ENCODE data around the gene L3MBTL1. TPM values are rescaled to one million over a fixed set of nuclear protein-coding genes. Genes with fewer than 3 reads are reported as not detected.
"Not testable (repeated sequence)": the region's sequence is repeated elsewhere in the genome, so short reads cannot be mapped to it uniquely, and the experiment has no call there.

L3MBTL1 gene
- total and polyA plus RNA-seq, 2 donors (not counting 1 experiment from before 2014, with no cell fraction given), result 1.5 to 10.7 TPM

GRCh38 chr20:43583982-43584432, 76.5 kb downstream of the L3MBTL1 start:
- H3K9ac ChIP-seq (ENCODE audit: insufficient read depth, low read length), result no peak overlapping the region
- H3K9me3 ChIP-seq (ENCODE audit: control insufficient read depth, insufficient read depth, low read depth, low read length), result no peaks in the 10 kb centered on the region
- H3K4me3 ChIP-seq (replicated peaks in 1 of 4; ENCODE audit: control extremely low read depth in 1 of 4, insufficient read depth in 1 of 4, low read depth in 3 of 4, low read length in 4 of 4), result no peak overlapping the region
- H4K20me1 ChIP-seq (ENCODE audit: control insufficient read depth, extremely low read depth, insufficient read depth, low read length), result no peaks in the 10 kb centered on the region
- peaks cover 7% of the 10 kb centered on the region for H3K4me1 ChIP-seq (ENCODE audit: control insufficient read depth, extremely low read depth, insufficient read depth, low read length)
- H3K27ac ChIP-seq (ENCODE audit: insufficient read depth, low read length), result no peak overlapping the region
- no peak overlapping the region for H3K4me2 ChIP-seq (ENCODE audit: extremely low read depth, insufficient read depth, low read length)
- TF ChIP-seq CTCF (conservative IDR thresholded peaks at IDR 0.05 in 1 of 2, IDR thresholded peaks at IDR 0.05 in 1 of 2; ENCODE audit: low read depth in 1 of 2, low read length in 2 of 2) (no peak), EZH2 (IDR thresholded peaks at IDR 0.05; ENCODE audit: low read length, missing control alignments) (no peak)
- H3K79me2 ChIP-seq (ENCODE audit: control insufficient read depth, insufficient read depth, low read length), result no peaks in the 10 kb centered on the region
- no peaks in the 10 kb centered on the region for H3K36me3 ChIP-seq (ENCODE audit: control insufficient read depth, insufficient read depth, low read length)
- H2AFZ ChIP-seq (ENCODE audit: low read length), result no peak overlapping the region
- peak; percentile 97 to 99 for DNase-seq (ENCODE audit: low read depth in 2 of 2)
- no peaks in the 10 kb centered on the region for H3K27me3 ChIP-seq (ENCODE audit: control insufficient read depth, insufficient read depth, low read length)

DNA sequence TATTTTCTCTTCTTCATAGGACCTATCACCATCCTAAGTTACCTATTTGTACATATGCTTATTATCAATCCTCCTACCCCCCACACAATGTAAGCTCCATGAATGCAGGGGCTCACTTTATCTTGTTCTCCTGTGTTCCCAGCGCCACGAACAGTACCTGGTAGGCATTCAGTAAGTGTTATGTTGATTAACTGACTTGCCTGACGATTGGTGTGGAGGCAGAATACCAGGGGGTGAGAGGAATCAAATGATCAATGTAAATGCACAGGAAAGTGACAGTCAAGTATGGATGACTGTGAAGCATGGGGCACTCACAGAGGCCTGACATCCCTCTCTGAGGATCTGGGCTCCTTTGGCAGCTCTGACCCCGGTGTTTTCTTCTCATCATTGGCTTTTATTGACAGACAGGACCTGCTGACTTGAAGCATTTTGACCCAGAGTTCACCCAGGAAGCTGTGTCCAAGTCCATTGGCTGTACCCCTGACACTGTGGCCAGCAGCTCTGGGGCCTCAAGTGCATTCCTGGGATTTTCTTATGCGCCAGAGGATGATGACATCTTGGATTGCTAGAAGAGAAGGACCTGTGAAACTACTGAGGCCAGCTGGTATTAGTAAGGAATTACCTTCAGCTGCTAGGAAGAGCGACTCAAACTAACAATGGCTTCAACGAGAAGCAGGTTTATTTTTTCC, 77.1 kb downstream of the L3MBTL1 start:
- Histone ChIP-seq H3K9me3 (ENCODE audit: control insufficient read depth, insufficient read depth, low read depth, low read length) (no peaks in the 10 kb centered on the region), H3K4me1 (ENCODE audit: control insufficient read depth, extremely low read depth, insufficient read depth, low read length) (peaks cover 7% of the 10 kb centered on the region), H4K20me1 (ENCODE audit: control insufficient read depth, extremely low read depth, insufficient read depth, low read length) (no peaks in the 10 kb centered on the region), H3K36me3 (ENCODE audit: control insufficient read depth, insufficient read depth, low read length) (no peaks in the 10 kb centered on the region), H3K9ac (ENCODE audit: insufficient read depth, low read length) (no peak overlapping the region), H3K79me2 (ENCODE audit: control insufficient read depth, insufficient read depth, low read length) (no peaks in the 10 kb centered on the region), H3K27me3 (ENCODE audit: control insufficient read depth, insufficient read depth, low read length) (no peaks in the 10 kb centered on the region), H3K27ac (ENCODE audit: insufficient read depth, low read length) (peak overlapping the region; percentile 16), H3K4me2 (ENCODE audit: extremely low read depth, insufficient read depth, low read length) (no peak overlapping the region), H2AFZ (ENCODE audit: low read length) (no peak overlapping the region), H3K4me3 (replicated peaks in 1 of 4; ENCODE audit: control extremely low read depth in 1 of 4, insufficient read depth in 1 of 4, low read depth in 3 of 4, low read length in 4 of 4) (no peak overlapping the region)
- TF ChIP-seq EZH2 (IDR thresholded peaks at IDR 0.05; ENCODE audit: low read length, missing control alignments) (no peak), CTCF (conservative IDR thresholded peaks at IDR 0.05 in 1 of 2, IDR thresholded peaks at IDR 0.05 in 1 of 2; ENCODE audit: low read depth in 1 of 2, low read length in 2 of 2) (no peak)
- peak; percentile 87 to 88 for DNase-seq (ENCODE audit: low read depth in 2 of 2)

GRCh38 chr20:43586641-43587040, 79.1 kb downstream of the L3MBTL1 start:
- DNase-seq (ENCODE audit: low read depth in 2 of 2), result no peak

DNA sequence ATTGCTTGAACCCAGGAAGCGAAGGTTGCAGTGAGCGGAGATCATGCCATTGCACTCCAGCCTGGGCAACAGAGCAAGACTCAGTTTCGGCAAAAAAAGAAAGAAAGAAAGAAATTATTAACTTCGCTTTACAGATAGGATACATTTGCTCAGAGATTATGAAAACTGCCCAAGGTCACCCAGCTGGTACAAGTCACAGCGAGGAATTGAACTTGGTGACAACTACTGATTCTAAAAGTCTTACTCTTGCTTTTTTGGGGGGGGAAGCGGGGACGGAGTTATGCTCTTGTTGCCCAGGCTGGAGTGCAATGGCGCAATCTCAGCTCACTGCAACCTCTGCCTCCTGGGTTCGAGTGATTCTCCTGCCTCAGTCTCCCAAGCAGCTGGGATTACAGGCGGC, 81.0 kb downstream of the L3MBTL1 start:
- H3K4me2 ChIP-seq (ENCODE audit: extremely low read depth, insufficient read depth, low read length); H3K4me3 ChIP-seq (replicated peaks in 1 of 4; ENCODE audit: control extremely low read depth in 1 of 4, insufficient read depth in 1 of 4, low read depth in 3 of 4, low read length in 4 of 4); H2AFZ ChIP-seq (ENCODE audit: low read length); H3K9ac ChIP-seq (ENCODE audit: insufficient read depth, low read length); H4K20me1 ChIP-seq (ENCODE audit: control insufficient read depth, extremely low read depth, insufficient read depth, low read length); H3K27me3 ChIP-seq (ENCODE audit: control insufficient read depth, insufficient read depth, low read length); H3K27ac ChIP-seq (ENCODE audit: insufficient read depth, low read length); H3K36me3 ChIP-seq (ENCODE audit: control insufficient read depth, insufficient read depth, low read length); H3K79me2 ChIP-seq (ENCODE audit: control insufficient read depth, insufficient read depth, low read length); H3K9me3 ChIP-seq (ENCODE audit: control insufficient read depth, insufficient read depth, low read depth, low read length); DNase-seq (ENCODE audit: low read depth in 2 of 2); H3K4me1 ChIP-seq (ENCODE audit: control insufficient read depth, extremely low read depth, insufficient read depth, low read length): not testable (repeated sequence)

More at GRCh38 chr20:43586641-43587040, 79.1 kb downstream of the L3MBTL1 start:
- no peaks in the 10 kb centered on the region for H3K36me3 ChIP-seq (ENCODE audit: control insufficient read depth, insufficient read depth, low read length)
- no peak overlapping the region for H2AFZ ChIP-seq (ENCODE audit: low read length)
- no peak overlapping the region for H3K4me3 ChIP-seq (replicated peaks in 1 of 4; ENCODE audit: control extremely low read depth in 1 of 4, insufficient read depth in 1 of 4, low read depth in 3 of 4, low read length in 4 of 4)
- peaks cover 7% of the 10 kb centered on the region for H3K79me2 ChIP-seq (ENCODE audit: control insufficient read depth, insufficient read depth, low read length)
- H3K27me3 ChIP-seq (ENCODE audit: control insufficient read depth, insufficient read depth, low read length), result no peaks in the 10 kb centered on the region
- no peak for TF ChIP-seq CTCF (conservative IDR thresholded peaks at IDR 0.05 in 1 of 2, IDR thresholded peaks at IDR 0.05 in 1 of 2; ENCODE audit: low read depth in 1 of 2, low read length in 2 of 2)
- no peak for TF ChIP-seq EZH2 (IDR thresholded peaks at IDR 0.05; ENCODE audit: low read length, missing control alignments)
- no peak overlapping the region for H3K27ac ChIP-seq (ENCODE audit: insufficient read depth, low read length)
- no peaks in the 10 kb centered on the region for H4K20me1 ChIP-seq (ENCODE audit: control insufficient read depth, extremely low read depth, insufficient read depth, low read length)
- H3K9ac ChIP-seq (ENCODE audit: insufficient read depth, low read length), result no peak overlapping the region
- peaks cover 7% of the 10 kb centered on the region for H3K4me1 ChIP-seq (ENCODE audit: control insufficient read depth, extremely low read depth, insufficient read depth, low read length)
- no peak overlapping the region for H3K4me2 ChIP-seq (ENCODE audit: extremely low read depth, insufficient read depth, low read length)
- H3K9me3 ChIP-seq (ENCODE audit: control insufficient read depth, insufficient read depth, low read depth, low read length), result no peaks in the 10 kb centered on the region

Data from fibroblast of lung (primary cell).